PC-3 (cell line): ENCODE measurements around the gene SLAMF7.

ENCODE experiments used
- CTCF ChIP-seq: fragments of 300-600 bp; sonication (generic); conservative IDR thresholded peaks from 2 replicates; pipeline ENCODE4 v1.5.1; 2017; ENCODE audit warnings: antibody characterized with exemption, low read depth, mild to moderate bottlenecking, low read length
- EZH2phosphoT487 ChIP-seq: fragments of 300-600 bp; sonication (generic); IDR thresholded peaks from 2 replicates; pipeline ENCODE4 v1.6.1; 2018; ENCODE audit warnings: mild to moderate bottlenecking, antibody characterized with exemption, low read length, borderline replicate concordance

- no peak for TF ChIP-seq CTCF
- no peak for TF ChIP-seq EZH2phosphoT487
These were observed 17.8 kb downstream of the SLAMF7 start for GRCh38 chr1:160756849-160757201.
